GM21619 (cell line): ENCODE results near the gene RIMBP3C.
"Not testable (repeated sequence)": the region's sequence is repeated elsewhere in the genome, so short reads cannot be mapped to it uniquely, and the experiment has no call there.

ENCODE experiments used
- ATAC-seq: cut with Tn5 transposase; IDR thresholded peaks from one replicate; pipeline ENCODE4 v1.9.1; 2021; ENCODE audit not compliant: unreplicated experiment

RIMBP3C gene

GRCh38 chr22:21579474-21579851 lies 28.2 kb upstream of the RIMBP3C start:
- ATAC-seq: no peak

GRCh38 chr22:21573750-21574494 lies 22.7 kb upstream of the RIMBP3C start:
- no peak for ATAC-seq

GRCh38 chr22:21573293-21573734 lies 22.1 kb upstream of the RIMBP3C start:
- no peak for ATAC-seq

GRCh38 chr22:21571679-21572078 lies 20.4 kb upstream of the RIMBP3C start:
- ATAC-seq: no peak

GRCh38 chr22:21570398-21570797 lies 19.1 kb upstream of the RIMBP3C start:
- no peak for ATAC-seq

GRCh38 chr22:21569459-21570170 lies 18.4 kb upstream of the RIMBP3C start:
- no peak for ATAC-seq

GRCh38 chr22:21569076-21569427 lies 17.8 kb upstream of the RIMBP3C start:
- ATAC-seq: not testable (repeated sequence)

GRCh38 chr22:21568347-21569075 lies 17.2 kb upstream of the RIMBP3C start:
- no peak for ATAC-seq

- peak; percentile 56 for ATAC-seq
Measured at GRCh38 chr22:21567456-21568346, 16.4 kb upstream of the RIMBP3C start, which contains the start of gene UBE2L3. UBE2L3 (plus strand) TSS chr22:21567714; CDS start chr22:21567745, 31 bp downstream.

- ATAC-seq: no peak
Measured at GRCh38 chr22:21564411-21564810, 13.2 kb upstream of the RIMBP3C start.

GRCh38 chr22:21563912-21564311 lies 12.7 kb upstream of the RIMBP3C start:
- no peak for ATAC-seq

- not testable (repeated sequence) for ATAC-seq
Measured at GRCh38 chr22:21560657-21561056, 9.4 kb upstream of the RIMBP3C start.

GRCh38 chr22:21559345-21560125 lies 8.3 kb upstream of the RIMBP3C start:
- ATAC-seq: not testable (repeated sequence)

GRCh38 chr22:21550678-21551047 lies 598 bp downstream of the RIMBP3C start:
- peak; percentile 15 for ATAC-seq

- peak; percentile 64 for ATAC-seq
Measured at GRCh38 chr22:21550008-21550677, 1.1 kb downstream of the RIMBP3C start.

GRCh38 chr22:21549558-21549957 lies 1.7 kb downstream of the RIMBP3C start:
- not testable (repeated sequence) for ATAC-seq

GRCh38 chr22:21544432-21545322 lies 6.6 kb downstream of the RIMBP3C start:
- ATAC-seq: not testable (repeated sequence)

- ATAC-seq: not testable (repeated sequence)
Measured at GRCh38 chr22:21539862-21540261, 11.4 kb downstream of the RIMBP3C start.
